Right lung (tissue), 5 donors: ENCODE measurements around the gene HIVEP2. TPM values are rescaled to one million over a fixed set of nuclear protein-coding genes. Genes with fewer than 3 reads are reported as not detected.

Source experiments
- DNase-seq, 2 donors: peaks; one replicate each; pipeline ENCODE4 v3.0.0-alpha.2; 2013
- polyA plus RNA-seq, 5 donors: library from polyadenylated mRNA; unstranded; fragments of 120-200 nt; gene quantifications; one replicate each; pipeline versions ENCODE4 v1.2.1 to v1.2.3, GENCODE V29; 2013; ENCODE audit warnings: inconsistent platforms in 1 of 5, low replicate concordance in 1 of 5; ENCODE audit not compliant: insufficient read length in 5 of 5, insufficient read depth in 1 of 5

HIVEP2 gene
- polyA plus RNA-seq, 5 donors: 8.4 to 14.1 (median 12.1) TPM

DNA sequence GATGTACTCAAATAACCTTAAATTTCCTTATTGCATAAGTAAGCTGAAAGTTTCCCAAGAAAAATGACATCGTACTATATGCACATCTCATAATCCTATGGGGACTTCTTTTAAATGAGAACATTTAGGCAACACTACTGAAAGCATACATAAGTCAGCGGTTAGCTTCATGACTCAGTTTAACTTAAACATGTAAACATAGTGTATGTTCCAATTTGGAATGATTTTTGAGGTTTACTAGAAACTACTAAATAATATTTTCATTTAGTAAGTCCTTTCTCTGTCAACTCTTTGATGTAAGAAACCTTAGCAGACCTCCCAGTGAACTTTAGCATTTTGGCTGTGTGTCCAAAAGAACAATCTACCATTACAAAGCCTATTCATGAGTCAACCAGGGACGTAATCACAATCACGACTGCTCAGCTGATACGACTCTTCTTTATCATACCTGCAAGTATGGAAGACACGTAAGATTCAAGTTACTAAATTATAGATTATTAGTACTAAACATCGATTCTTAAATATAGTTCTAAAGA lies 19.3 kb downstream of the HIVEP2 start:
- DNase-seq: no peak

DNA sequence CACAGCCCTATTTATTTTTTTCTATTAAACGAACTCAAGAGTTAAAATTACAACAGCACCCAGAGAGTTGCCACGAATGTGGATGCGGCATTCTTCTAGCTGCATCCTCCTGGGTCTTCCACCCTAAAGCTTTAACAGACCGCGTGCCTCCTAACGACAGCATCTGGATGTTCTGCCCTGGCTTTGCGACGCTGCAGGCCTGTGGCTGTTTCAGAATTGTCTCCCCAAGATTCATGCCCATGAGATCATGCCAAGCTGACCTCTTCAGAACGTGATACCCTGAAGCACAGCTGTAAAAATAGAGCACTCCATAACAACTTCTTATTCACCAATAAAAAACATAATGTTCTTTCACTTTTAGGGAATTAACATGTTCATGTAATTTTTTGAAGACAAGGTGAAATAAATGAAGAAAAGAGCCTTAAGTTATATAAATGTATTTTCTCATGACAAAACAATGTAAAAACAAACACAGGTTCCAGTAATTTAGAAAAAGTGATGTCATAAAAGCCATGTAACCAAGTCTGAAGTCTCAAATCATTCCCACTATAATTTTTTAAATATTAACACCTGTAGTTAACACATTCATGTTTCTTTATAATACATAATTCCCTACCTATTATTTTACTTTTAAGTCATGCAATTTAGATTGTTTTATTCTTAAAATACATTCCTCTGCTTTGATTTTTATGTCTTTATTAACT lies 26.5 kb downstream of the HIVEP2 start:
- DNase-seq: no peak

DNA sequence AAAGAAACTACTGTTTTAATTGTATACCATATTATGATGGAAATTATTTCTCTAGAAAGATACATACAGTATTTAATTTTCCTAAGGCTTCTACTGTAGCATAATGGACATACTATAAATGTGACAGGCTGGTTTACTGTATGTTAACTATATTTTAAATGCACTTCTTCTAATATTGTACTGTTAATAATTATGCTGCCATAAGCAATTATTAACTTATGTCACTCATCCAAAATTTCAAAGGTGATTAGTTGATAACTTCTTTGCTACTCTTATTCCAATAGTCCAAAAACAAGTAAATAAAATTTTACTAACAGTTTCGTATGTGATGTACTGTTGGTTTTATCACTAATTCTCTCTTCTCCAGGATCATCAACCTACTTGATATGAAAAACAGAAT lies 28.1 kb downstream of the HIVEP2 start:
- no peak for DNase-seq

DNA sequence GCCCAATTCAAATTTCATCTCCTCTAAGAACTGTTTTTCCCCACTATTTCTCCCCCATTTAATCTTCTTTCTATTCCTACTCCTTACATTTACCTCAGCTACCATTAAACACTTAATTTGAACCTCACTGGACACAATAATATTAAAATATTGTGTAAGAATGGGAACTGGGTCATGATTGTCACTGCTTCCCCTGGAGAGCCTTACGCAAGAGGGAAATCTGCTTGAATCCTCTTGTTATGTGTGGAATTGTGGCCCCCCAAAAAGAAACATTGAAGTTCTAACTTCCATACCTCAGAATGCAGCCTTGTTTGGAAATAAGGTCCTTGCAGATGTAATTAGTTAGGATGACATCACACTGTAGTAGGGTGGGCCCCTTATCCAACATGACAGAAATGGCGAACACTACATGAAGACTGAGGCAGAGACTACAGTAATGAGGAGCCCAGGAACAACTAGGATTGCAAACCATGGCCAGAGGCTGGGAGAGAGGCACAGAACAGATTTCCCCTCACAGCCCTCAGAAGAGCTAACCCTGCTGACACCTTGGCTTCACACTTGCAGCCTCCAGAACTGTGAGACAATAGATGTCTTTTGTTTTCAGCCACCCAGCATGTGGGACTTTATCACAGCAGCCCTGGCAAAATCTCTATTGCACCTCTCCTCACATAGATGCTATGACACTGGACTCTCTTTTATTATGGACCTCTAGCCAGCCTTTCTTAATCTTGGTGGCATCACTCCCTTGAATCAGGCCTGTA lies 29.9 kb downstream of the HIVEP2 start:
- DNase-seq: no peak

DNA sequence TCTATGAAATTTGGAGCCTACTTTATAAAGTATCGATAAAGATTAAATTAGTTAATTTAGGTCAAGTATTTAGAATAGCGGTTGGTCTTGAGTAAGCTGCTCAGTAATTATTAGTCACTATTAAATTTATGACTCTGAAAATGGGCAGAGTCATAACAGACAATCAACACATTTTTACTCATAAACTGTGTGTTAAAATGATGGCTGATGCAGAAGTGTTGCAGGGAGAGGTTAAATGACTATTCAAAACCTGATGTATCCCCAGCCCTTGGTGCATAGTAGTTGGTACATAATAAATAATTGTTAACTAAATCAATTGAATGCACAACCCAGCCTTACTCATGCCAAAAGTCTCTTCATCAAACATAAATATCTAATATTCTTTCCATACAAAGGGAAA lies 30.6 kb downstream of the HIVEP2 start:
- DNase-seq: no peak

DNA sequence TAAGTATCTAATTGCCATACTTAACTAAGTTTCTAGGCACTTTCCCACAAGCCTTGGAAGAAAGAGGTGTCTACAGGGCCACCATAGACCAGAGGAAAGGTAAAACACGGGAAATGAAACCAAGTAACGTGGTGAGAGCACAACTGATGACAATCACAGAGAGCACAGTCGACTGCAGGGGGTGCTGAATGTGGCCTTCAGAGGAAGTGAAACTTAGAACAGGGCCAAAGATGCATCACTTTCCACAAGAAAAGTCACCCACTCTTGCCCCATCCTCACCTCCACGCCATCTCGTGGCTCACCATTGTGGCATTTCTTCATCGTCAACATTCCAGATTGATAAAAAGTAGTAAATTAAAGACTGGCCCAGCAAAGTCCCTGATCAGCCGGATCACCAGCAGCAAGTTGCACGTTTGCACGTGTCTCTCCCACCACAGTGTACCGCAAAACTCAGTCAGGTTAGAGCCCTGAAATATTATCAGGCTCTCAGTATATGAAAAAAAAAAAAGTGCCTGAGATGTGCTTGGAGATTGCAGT lies 31.4 kb downstream of the HIVEP2 start:
- no peak for DNase-seq

DNA sequence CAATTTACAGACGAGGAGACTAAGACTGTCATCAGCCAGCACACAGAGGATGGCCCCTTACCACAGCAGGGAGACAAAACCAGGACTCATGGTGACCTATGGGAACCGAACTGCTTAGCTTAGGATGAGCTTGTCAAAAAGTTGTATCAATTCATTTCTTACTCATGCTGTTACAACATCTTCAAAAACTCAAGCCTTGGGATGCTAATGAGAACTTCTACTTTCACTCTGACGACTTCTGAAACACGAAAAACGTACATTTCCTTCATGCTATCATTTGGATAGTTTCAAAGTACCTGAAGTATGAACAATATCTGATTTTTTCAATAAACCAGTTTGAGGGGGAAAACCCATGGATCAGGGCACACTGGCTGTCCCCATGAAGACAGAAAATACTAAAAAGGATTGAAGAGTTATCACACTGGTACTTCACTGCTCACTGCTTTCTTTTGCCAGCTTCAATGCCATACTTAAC lies 31.9 kb downstream of the HIVEP2 start:
- no peak for DNase-seq

DNA sequence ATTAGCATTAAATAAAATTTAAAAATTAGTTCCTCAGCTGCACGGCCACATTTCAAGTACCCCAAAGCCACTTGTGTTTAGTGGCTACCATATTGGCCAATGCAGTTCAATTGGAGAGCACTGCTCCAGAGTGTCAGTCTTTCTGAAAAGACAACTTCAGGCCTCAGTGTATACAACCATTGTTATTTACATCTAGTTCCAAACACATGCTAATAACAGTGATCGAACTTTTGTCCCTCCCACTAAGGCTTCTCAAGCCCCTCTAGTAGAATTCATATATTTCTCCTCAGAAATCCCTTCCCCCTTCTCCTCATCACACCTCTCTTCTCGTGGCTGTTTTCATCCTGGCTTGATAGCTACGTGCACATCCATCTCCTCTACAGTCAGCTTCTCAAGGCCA lies 32.9 kb downstream of the HIVEP2 start:
- no peak for DNase-seq

DNA sequence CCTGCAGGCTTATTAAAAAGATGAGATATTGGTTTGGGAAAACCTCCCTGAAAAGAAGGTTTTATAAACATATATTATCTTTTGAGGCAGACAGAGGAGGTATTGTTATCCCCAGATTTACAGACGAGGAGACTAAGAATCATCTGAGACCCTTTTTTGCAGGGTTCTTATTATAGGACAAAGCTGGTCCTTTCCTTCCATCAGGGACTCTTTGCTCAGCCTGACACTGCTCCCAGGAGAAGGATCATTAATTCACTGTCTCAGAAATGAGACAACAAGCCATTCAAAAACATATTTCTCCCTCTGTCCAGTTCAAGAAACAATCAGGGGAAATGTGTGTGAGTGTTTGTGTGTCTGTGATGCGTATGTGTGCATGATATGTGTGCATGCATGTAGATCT lies 33.5 kb downstream of the HIVEP2 start:
- DNase-seq: no peak

DNA sequence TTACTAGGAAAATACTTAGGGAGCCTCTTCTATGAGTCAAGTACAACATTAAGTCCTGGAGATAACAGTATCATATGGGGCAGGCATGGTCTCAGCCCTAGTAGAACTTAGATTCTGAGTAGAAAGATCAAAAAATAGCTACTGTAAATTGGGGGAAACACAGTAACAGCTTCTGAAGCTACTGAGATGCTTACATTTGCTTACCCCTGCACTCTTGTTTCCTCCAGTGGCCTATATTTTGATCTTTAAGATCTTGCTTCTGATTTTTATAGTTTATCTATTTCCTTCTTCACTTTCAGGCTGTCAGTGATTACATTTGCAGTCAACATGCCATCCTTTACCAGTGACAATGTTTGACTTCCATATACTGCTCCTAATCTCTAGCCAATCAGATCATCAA lies 35.3 kb downstream of the HIVEP2 start:
- no peak for DNase-seq

DNA sequence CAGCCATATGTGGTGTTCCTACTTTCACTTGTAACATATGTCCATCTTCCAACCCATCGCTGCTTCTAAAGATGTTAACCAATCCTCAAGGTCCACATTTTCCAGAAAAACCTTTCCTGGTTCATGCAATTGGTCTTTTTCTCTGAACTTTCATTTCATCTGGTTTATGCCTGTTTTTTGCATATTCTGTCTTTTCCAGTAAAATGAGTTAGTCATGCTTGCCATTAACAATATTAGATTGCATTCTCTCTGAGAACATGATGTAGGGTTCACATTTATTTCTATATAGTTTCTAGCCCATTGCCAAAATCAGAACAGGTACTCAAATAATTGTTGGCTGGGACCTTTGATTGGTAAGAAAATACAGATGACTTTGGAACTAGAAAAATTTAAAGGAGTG lies 36.7 kb downstream of the HIVEP2 start:
- DNase-seq: no peak

DNA sequence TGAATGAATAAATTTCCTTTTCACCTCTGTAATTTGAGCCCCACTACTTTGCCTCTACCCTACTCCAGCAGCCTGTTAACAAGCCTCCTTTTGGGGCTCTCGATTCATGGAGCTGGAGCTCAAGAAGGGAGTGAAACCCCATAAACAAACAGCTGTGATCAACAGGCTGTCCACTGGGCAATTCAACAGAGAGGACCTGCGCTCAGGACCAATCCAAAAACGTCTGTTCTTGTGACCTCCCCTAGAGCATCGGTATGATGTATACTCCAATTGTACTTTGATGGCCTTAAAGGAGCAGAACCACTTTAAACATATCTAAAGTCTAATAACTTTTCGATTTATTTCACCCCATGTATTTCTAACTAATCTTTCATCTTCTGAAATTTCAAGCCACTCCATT lies 37.4 kb downstream of the HIVEP2 start:
- DNase-seq: no peak

DNA sequence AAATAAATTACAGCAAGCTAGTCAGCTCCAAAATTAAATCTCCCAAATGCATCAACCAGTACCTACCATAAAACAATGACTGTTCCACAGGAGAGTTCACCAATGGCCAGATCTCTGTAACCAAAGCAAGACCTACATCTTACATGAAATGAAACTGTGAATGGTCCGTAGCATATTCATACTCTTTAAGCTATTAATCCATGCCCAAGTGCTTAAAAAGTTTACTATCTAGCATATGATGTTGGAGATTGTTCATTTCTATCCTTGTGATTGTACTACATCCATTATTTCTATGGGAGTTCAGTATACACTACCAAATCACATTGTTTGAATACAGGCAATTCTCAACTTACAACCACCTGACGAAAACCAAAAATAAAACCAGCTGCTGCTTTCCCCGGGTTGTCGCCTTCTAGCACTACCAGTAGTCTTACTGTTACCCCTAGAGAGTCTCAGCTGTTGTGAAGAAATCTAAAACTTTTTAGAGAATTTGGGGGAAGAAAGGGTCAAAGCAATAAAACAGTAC lies 38.0 kb downstream of the HIVEP2 start:
- DNase-seq: no peak

DNA sequence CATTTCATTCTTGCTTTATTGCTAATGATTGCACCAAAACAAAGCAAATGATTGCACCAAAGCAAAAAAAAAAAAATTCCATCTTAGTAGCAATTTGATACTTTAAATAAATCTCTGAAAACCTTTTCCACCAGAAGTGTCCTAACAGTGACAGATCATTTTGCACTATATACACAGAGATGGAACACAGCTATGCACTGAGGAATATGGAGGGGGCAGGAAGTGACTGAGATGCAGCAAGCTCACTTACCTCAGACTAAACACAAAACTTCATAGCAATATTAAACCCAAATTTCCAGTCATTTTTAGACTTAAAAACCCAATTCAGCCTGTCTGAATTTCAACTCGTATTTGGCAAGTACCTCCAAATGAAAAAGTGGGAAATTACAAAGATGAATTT lies 41.2 kb downstream of the HIVEP2 start:
- no peak for DNase-seq

DNA sequence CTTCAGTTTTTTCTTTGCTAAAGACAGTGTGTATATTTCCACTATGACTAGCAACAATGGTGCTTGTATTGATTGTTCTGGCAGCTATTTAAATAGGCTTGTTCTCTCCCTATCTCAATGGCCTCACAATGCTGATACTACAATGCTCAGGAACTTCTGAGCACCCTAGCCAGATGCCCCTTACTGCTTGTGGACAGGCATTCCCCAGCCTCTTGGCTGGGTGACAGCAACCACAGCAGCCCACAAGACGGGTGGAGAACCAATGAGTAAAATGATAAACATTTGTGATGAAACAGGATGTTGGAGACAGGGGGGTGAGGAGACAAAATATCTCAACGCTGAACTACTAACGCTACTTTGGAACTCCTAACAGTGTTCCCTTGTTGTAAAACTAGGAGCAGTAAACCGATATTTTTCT lies 42.3 kb downstream of the HIVEP2 start:
- peak in 1 of 2 donors; percentile 39 for DNase-seq

DNA sequence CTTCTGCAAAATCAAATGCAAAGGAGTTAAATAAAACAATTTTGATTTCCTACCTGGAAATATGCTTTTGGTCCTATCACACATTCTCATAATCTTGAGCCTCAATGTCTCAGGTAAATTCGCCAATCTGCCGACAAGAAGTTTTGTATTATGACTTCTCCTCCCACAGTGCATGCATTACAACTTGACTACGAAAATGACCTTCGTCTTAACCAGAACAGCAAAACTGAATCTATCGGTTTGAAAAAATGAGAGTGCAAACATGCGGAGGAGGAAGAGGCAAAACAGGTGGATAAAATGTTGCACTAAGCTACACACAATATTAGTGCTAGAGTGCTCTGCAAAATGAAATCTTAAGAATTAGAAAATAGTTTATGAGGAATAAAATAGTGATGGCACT lies 43.4 kb downstream of the HIVEP2 start:
- DNase-seq: no peak

DNA sequence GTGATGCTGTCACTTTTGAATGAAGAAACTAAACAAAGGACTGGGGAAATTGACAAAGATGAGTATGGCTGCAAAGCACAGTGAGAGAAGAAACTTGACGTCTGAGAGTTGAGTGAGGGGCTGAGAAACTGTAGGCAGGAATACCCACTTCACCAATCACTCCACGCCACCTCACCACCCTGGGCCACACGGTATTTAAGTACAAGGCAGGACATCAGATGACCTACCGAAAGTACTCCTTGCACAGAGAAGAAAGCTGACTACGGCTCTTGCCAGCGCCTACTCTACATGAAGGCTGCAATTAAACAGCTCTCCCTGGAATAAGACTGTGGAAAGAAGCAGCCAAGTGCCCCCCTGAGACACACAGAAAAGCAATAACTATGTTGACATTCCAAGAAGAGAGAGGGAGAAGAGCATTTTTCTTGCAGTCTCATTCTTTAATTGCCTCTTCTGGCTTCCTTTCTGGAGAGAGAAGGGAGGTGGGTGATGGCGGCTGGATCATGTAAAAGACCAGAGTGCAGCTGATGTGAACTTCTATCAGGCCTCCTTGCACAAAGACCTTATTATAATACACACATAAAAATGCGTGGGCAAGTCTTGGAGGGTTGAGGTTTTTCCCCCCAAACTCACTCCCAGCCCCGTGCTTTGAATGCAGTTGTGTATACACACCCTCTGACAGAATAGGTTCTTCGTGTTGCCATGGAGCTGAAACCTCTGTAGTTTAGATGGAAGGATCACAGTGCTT lies 44.6 kb downstream of the HIVEP2 start:
- no peak for DNase-seq

DNA sequence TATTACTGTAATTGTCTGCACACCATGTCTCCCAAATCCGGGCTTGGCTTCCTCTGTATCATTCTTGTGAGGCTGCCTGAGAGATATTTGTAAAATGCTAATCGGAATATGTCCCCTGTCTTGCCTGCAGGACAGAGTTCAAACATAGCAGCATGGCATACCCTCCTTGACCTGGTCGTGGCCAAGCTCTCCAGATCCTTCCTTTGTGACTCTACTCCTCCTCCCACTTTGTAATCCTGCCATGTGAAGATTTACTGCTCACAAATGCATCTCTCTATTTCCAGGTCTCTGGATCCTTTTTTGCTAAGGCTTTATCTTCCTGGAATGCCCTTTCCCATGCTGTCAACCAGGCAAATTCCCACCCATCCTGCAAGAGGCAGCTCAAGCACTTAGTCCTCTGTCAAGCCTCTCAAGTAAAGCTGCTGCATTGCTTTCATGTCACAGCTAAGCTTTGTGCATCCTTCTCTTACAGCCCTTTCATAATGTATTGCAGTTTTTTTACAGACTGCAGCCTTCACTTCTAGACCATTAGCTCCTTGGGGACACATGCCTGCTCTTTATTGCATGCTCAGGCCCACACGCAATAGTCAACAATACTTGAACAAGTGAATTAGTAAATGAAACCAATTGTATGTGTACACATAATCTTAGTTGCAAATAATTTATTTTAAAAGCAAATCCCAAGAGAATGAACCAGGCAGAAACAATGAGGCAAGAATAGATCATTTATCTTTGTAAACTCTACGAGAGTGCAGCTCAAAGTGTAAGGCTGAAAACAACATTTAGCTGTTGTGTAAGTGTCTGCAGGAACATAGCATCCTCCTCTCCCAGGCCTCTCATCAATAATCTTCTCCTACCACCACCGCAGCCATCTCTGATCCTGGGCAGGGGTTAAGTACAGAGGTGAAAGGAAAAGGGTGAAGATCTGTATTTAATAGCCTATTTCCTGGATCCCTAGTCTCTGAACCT lies 45.8 kb downstream of the HIVEP2 start:
- DNase-seq: no peak

DNA sequence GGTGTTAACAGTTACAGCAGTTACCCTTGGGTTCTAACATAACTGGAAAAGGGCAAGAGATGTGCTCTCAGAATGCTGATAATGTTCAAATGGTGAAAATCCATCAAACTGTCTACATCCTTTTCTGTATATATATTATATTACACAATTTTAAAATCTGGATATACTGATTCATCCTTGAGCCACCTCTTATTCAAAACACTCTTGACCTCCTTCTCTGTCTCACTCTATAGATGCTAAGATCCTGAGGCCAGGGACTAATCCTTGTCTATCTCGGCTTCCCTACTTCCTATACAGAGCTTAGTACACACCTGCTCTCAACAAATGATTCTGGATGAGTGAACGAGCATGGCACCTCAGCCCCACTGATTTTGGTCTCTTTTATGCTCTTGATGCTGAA lies 47.3 kb downstream of the HIVEP2 start:
- no peak for DNase-seq

DNA sequence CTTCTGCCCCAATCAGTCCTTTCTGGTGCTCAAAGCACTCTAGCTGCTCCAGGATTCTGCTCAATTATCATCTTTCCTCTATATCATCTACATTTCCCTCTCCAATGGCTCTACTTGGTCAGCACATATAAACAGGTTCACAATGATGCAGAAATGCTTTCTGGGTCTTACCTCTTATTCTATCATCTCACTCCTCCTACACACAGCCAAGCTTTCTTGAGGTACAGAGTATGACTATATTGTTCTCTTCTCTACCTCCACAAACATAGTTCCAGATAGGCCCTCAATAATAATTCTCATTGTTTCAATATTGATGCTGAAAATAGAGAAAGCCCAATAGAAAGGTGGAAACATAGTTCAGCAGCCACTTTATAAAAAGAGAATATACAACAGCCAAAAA lies 48.2 kb downstream of the HIVEP2 start:
- no peak for DNase-seq

DNA sequence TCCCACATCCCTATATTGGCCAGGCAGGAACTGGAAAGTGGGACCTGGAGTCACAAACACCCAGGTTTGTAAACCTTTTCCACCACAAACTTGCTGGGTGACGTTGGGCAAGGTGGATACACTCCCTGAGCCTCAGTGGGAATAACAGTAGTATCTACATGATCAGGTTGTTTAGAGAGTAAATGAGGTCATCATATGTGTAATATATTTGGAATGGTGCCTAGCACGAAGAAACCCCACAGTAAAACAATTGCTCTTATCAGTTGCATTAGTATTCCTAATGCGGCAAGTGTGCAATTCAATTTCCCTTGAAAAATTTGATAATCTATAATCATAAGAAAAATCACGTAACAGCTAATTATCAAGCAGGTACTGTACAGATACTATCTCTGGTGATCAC lies 51.9 kb downstream of the HIVEP2 start:
- no peak for DNase-seq
